Keratinocyte (primary cell): ENCODE data around the gene ZC2HC1B. TPM values are rescaled to one million over a fixed set of nuclear protein-coding genes. Genes with fewer than 3 reads are reported as not detected.

Source experiments
- DNase-seq: peaks from one replicate; pipeline ENCODE4 v3.0.0-alpha.2; 2011; ENCODE audit warnings: low read depth, missing footprints, low spot score
- FAIRE-seq: peaks from 2 replicates; lab custom pipeline; 2011; peaks lifted over from hg19 to GRCh38; lab: Jason Lieb, UNC
- H2AFZ ChIP-seq: 2 replicates; pipeline ENCODE4 v1.6.0; 2012; ENCODE audit warnings: low read length, control low read depth, inconsistent platforms; ENCODE audit not compliant: control insufficient read depth
- H3K27ac ChIP-seq: 2 replicates; pipeline ENCODE4 v1.5.1; 2011; ENCODE audit warnings: low read length; ENCODE audit not compliant: control insufficient read depth, insufficient read depth
- H3K27me3 ChIP-seq: 3 replicates; pipeline ENCODE4 v1.6.0; 2011; ENCODE audit warnings: low read length; ENCODE audit not compliant: control insufficient read depth, insufficient read depth; ENCODE audit errors: extremely low read depth
- H3K36me3 ChIP-seq, 2 experiments: 2 replicates in 1 of 2; 3 replicates in 1 of 2; pipeline ENCODE4 v1.5.1; 2011; ENCODE audit warnings: low read length in 2 of 2, mild to moderate bottlenecking in 1 of 2; ENCODE audit not compliant: control insufficient read depth in 2 of 2, insufficient read depth in 2 of 2; ENCODE audit errors: extremely low read depth in 1 of 2
- H3K4me1 ChIP-seq: 3 replicates; pipeline ENCODE4 v1.5.1; 2011; ENCODE audit warnings: low read length; ENCODE audit not compliant: control insufficient read depth, insufficient read depth; ENCODE audit errors: extremely low read depth
- H3K4me2 ChIP-seq: 3 replicates; pipeline ENCODE4 v1.6.0; 2011; ENCODE audit warnings: low read depth, low read length; ENCODE audit not compliant: control insufficient read depth, insufficient read depth; ENCODE audit errors: extremely low read depth
- H3K4me3 ChIP-seq, 3 experiments: fragments of 200-600 bp in 1 of 3; sonication (generic) in 1 of 3; 2 replicates in 2 of 3; 3 replicates in 1 of 3; pipeline ENCODE4 v1.5.1; 2011 to 2016; ENCODE audit warnings: low read length in 3 of 3, mild to moderate bottlenecking in 3 of 3, control low read depth in 2 of 3, inconsistent platforms in 1 of 3, low read depth in 1 of 3, mixed read lengths in 1 of 3, mixed run types in 1 of 3, moderate library complexity in 1 of 3; ENCODE audit not compliant: control insufficient read depth in 2 of 3, insufficient read depth in 2 of 3; ENCODE audit errors: extremely low read depth in 1 of 3
- H3K79me2 ChIP-seq: 2 replicates; pipeline ENCODE4 v1.6.0; 2012; ENCODE audit warnings: low read length; ENCODE audit not compliant: control insufficient read depth, insufficient read depth
- H3K9ac ChIP-seq: 3 replicates; pipeline ENCODE4 v1.6.0; 2011; ENCODE audit warnings: low read length; ENCODE audit not compliant: control insufficient read depth, insufficient read depth; ENCODE audit errors: extremely low read depth
- H3K9me1 ChIP-seq: 3 replicates; pipeline ENCODE4 v1.6.0; 2011; ENCODE audit warnings: low read length; ENCODE audit not compliant: control insufficient read depth, insufficient read depth; ENCODE audit errors: extremely low read depth
- H3K9me3 ChIP-seq: 2 replicates; pipeline ENCODE4 v1.5.1; 2012; ENCODE audit warnings: low read depth, low read length; ENCODE audit not compliant: control insufficient read depth
- H4K20me1 ChIP-seq: 3 replicates; pipeline ENCODE4 v1.6.0; 2011; ENCODE audit warnings: low read length; ENCODE audit not compliant: control insufficient read depth, insufficient read depth; ENCODE audit errors: extremely low read depth
- CTCF ChIP-seq, 3 experiments: IDR thresholded peaks in 1 of 3; conservative IDR thresholded peaks in 1 of 3; optimal IDR thresholded peaks in 1 of 3; 2 replicates in 2 of 3; 3 replicates in 1 of 3; pipeline versions ENCODE3 to v1.5.1; 2011; ENCODE audit warnings: low read length in 3 of 3, mild to moderate bottlenecking in 3 of 3, moderate library complexity in 2 of 3, control low read depth in 1 of 3, inconsistent platforms in 1 of 3; ENCODE audit not compliant: insufficient read depth in 2 of 3; ENCODE audit errors: extremely low read depth in 1 of 3
- EZH2 ChIP-seq: IDR thresholded peaks from one replicate; pipeline ENCODE4 v1.6.1; 2012; ENCODE audit warnings: inconsistent platforms, mild to moderate bottlenecking, low read length, moderate library complexity
- dilution Hi-C: fragments of 300-500 bp; cut with MboI; formaldehyde crosslinking; loops from one replicate; pipeline ENCODE4 v1.7.0; 2020; ENCODE audit warnings: low sequenced_read_pairs; ENCODE audit not compliant: extremely low pct_ligation_motif_present
- polyA plus RNA-seq, 5 experiments: library from polyadenylated mRNA; depleted of rRNA in 3 of 5; stranded (reverse) in 3 of 5; stranded (forward) in 1 of 5; unstranded in 1 of 5; fragments of >200 nt; gene quantifications; 1 replicate in 1 of 5; 2 replicates in 3 of 5; 3 replicates in 1 of 5; pipeline versions ENCODE4 v1.2.1 to v1.2.3, GENCODE V29; 2011 to 2012; ENCODE audit warnings: missing spikeins in 2 of 5, low read depth in 1 of 5, low replicate concordance in 1 of 5

ZC2HC1B gene
- polyA plus RNA-seq, 1 donor (not counting 4 experiments of a cell fraction or from before 2014, with no cell fraction given), result not detected

GRCh38 chr6:143934867-143935266 is 70.6 kb downstream of the ZC2HC1B start:
- Histone ChIP-seq H3K9me1 (no peaks in the 10 kb centered on the region), H3K4me3 (no peak overlapping the region), H3K9me3 (no peaks in the 10 kb centered on the region), H3K4me1 (no peaks in the 10 kb centered on the region), H3K36me3 (no peaks in the 10 kb centered on the region), H3K9ac (no peak overlapping the region), H4K20me1 (no peaks in the 10 kb centered on the region), H3K27ac (no peak overlapping the region), H3K79me2 (no peaks in the 10 kb centered on the region), H2AFZ (no peak overlapping the region), H3K4me2 (no peak overlapping the region), H3K27me3 (no peaks in the 10 kb centered on the region)
- dilution Hi-C loops, result no loop called here
- DNase-seq, result no peak
- no peak for FAIRE-seq
- TF ChIP-seq CTCF (optimal IDR thresholded peaks at IDR 0.05 in 1 of 3, IDR thresholded peaks at IDR 0.05 in 1 of 3, conservative IDR thresholded peaks at IDR 0.05 in 1 of 3; ENCODE audit: extremely low read depth in 1 of 3, insufficient read depth in 2 of 3, low read length in 3 of 3) (no peak), EZH2 (no peak)

GRCh38 chr6:143936347-143936746 is 72.1 kb downstream of the ZC2HC1B start:
- DNase-seq (no peak), FAIRE-seq (no peak)
- no peaks in the 10 kb centered on the region for H4K20me1 ChIP-seq
- H3K4me3 ChIP-seq, result no peak overlapping the region
- H2AFZ ChIP-seq, result no peak overlapping the region
- no peak overlapping the region for H3K9ac ChIP-seq
- H3K27me3 ChIP-seq, result no peaks in the 10 kb centered on the region
- no peaks in the 10 kb centered on the region for H3K36me3 ChIP-seq
- H3K79me2 ChIP-seq, result no peaks in the 10 kb centered on the region
- no peaks in the 10 kb centered on the region for H3K9me1 ChIP-seq
- dilution Hi-C loops, result no loop called here
- H3K9me3 ChIP-seq, result no peaks in the 10 kb centered on the region
- TF ChIP-seq EZH2 (no peak), CTCF (optimal IDR thresholded peaks at IDR 0.05 in 1 of 3, IDR thresholded peaks at IDR 0.05 in 1 of 3, conservative IDR thresholded peaks at IDR 0.05 in 1 of 3; ENCODE audit: extremely low read depth in 1 of 3, insufficient read depth in 2 of 3, low read length in 3 of 3) (no peak)
- no peak overlapping the region for H3K27ac ChIP-seq
- no peak overlapping the region for H3K4me2 ChIP-seq
- no peaks in the 10 kb centered on the region for H3K4me1 ChIP-seq
